ENCODE data around the gene SSR3.

- no peak for TF ChIP-seq EZH2 (IDR thresholded peaks at IDR 0.05; ENCODE audit: insufficient read depth, low read length)
- no peak for TF ChIP-seq CTCF (IDR thresholded peaks at IDR 0.05; ENCODE audit: insufficient read depth, low read depth, low read length)
Observed at GRCh38 chr3:156604064-156604641, 49.2 kb upstream of the SSR3 start.

All from astrocyte (in vitro differentiated cells and primary cell).